HG03565 (cell line): ENCODE results near the gene TRIM37.

Source experiments
- ATAC-seq: cut with Tn5 transposase; IDR thresholded peaks from one replicate; pipeline ENCODE4 v1.9.1; 2021; ENCODE audit warnings: mild to moderate bottlenecking, moderate library complexity; ENCODE audit not compliant: unreplicated experiment

Gene TRIM37

GRCh38 chr17:58998871-58999270 lies 107.8 kb downstream of the TRIM37 start:
- no peak for ATAC-seq

DNA sequence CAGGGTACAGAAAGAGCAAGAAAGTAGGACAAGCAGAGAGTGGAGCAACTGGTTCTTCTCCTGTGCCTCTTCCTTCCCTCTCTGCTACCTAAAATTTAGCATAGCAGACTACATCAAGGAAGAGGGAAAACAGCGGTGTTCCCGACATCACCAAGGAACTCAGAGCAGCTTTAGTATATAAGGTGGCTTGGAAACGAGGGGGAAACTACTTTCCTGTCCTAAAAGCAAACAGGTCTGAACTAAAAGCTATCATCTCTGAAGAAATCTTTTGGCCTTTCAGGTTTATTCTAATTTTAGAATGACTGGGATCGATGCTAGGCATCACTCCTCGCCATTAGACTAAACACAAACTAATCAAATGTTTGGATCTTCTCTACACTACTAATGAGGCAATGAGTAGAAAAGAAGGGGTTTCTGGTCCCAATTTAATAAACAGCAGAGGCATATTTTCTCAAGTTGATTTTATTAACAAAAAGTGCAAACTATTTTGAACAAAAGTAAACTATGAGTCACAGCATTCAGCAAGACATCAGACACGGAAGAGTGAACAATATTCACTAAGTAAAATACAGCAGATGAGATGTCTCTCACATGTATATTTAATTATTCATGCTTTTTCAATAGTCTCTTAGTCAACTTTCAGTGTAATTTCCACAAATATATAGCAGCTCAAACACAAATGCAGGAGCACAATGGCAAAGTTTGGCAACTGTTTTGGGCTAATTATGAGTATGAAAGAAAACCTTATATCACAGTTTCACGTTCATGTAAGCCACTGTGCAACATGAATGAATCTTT lies 108.7 kb downstream of the TRIM37 start:
- ATAC-seq: no peak

GRCh38 chr17:58996968-58997367 lies 109.7 kb downstream of the TRIM37 start:
- no peak for ATAC-seq

DNA sequence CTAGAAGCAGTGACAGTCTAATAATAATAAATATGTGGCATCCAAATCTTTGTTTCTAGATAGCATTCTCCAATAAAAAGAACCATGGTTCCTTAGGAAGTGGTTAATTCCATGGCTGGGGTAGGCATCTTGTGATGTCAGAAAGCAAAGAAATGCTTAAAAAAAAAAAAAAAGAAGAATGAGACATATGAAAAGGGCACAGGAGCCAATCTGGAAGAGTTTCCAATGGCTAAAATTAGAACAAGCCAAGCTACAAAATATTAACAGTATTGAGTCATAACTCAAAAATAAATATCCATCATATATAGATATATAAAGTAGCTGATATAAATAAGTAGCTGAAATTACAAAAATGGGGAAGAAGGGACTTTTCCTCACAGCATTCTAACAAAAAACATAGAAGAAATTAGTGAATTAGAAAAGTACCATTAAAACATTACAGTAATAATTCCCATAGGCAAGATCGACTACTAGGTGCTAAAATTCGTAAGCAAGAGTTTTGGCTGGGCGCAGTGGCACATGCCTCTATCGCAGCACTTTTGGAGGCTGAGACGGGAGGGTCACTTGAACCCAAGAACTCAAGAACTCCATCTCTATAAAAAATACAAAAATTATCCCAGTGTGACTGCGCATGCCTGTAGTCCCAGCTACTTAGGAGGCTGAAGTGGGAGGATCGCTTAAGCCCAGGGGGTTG lies 111.3 kb downstream of the TRIM37 start:
- ATAC-seq: no peak

DNA sequence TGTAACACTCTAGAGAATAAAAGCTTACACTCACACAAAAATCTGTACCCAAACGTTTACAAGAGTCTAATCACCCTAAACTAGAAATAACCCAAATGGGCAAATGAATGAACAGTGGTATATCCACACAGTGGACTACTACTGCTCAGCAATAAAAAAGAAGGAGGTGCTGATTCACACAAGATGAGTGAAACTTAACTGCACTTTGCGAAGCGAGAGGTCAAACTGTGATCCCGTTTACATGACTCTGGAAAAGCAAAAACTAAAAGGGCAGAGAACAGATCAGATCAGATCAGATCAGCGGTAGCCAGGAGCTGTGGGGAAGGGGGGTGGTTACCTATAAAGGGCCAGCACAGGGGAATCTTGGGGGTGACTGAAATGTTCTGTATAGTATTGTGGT lies 113.4 kb downstream of the TRIM37 start:
- no peak for ATAC-seq

- peak; percentile 61 for ATAC-seq
Observed at GRCh38 chr17:58991718-58992331, 114.9 kb downstream of the TRIM37 start.

- ATAC-seq: no peak
Observed at GRCh38 chr17:58989629-58990028, 117.1 kb downstream of the TRIM37 start.

DNA sequence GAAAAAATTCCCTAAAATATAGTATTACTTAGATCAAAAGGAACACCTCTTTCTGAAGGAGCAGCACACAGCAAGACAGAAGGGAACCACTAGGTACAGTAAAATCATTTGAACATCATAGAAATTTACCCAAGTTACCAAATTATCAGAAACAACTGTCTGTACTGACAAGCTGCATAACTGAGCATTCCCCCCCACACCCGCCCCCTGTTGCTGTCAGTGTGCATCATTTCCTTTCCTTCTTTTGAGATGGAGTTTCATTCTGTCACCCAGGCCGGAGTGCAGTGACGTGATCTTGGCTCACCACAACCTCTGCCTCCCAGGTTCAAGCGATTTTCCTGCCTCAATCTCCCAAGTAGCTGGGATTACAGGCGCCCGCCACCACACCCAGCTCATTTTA lies 120.7 kb downstream of the TRIM37 start:
- no peak for ATAC-seq

- no peak for ATAC-seq
Observed at GRCh38 chr17:58985367-58985766, 121.3 kb downstream of the TRIM37 start.

DNA sequence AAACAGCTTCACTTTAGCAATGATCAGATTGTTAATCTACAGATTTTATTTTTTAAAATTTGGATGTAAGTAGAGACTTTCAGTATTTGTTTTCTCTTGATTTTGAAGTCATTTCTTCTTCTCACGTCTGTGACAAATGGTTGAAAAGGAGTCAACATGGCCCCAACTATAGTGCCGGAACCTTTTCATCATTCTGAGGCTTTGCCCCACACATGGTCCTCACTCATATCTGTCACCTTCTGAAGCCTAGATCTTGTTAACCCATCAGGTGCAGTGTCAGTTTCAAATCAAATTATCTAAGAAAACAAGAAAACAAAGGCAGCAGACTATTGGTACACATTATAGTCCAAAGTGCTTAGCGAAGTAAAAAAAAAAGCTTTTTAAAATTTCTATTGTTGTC lies 124.1 kb downstream of the TRIM37 start:
- ATAC-seq: no peak

GRCh38 chr17:58980706-58981481 lies 125.8 kb downstream of the TRIM37 start:
- ATAC-seq: no peak

GRCh38 chr17:58976541-58976940 lies 130.1 kb downstream of the TRIM37 start:
- no peak for ATAC-seq

DNA sequence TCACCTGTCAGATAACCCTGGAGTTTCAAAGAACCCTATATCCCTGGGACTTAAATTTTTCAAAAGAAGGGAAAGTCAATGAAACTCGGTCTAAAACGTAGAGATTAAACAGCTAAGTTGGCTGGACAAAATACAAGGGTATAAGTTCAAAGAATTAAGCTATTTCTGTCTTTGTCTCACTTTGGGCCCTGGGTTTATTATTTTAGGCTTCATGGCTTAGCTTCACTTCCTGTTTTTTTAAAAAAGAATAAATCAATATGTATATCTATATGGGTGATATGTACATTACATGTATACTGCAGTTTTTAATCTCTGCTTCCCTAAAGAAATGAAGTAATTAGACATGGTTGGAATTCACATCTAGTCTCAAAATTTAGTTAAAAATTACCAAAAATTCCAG lies 132.3 kb downstream of the TRIM37 start:
- no peak for ATAC-seq

GRCh38 chr17:58970609-58971450 lies 135.8 kb downstream of the TRIM37 start:
- ATAC-seq: no peak

DNA sequence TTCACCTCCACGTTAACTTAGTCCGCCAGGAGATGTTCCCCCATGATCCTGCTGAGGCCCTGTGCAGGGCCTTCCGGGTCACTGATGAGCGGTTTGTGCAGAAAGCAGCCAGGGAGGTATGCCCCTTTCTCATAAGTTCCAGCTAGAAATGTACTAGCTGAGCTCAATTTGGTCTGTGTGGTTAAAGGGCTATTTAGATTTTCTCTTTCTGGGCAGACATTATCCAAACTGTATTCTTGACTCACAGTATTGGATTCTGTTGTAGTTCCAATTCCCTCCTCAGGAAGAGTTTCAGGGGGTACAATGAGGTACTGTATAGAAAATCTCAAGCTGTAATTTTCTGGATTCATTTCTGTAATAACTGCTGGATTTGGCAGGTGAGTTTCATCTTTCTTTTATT lies 137.1 kb downstream of the TRIM37 start:
- no peak for ATAC-seq

GRCh38 chr17:58969156-58969555 lies 137.5 kb downstream of the TRIM37 start:
- ATAC-seq: no peak

DNA sequence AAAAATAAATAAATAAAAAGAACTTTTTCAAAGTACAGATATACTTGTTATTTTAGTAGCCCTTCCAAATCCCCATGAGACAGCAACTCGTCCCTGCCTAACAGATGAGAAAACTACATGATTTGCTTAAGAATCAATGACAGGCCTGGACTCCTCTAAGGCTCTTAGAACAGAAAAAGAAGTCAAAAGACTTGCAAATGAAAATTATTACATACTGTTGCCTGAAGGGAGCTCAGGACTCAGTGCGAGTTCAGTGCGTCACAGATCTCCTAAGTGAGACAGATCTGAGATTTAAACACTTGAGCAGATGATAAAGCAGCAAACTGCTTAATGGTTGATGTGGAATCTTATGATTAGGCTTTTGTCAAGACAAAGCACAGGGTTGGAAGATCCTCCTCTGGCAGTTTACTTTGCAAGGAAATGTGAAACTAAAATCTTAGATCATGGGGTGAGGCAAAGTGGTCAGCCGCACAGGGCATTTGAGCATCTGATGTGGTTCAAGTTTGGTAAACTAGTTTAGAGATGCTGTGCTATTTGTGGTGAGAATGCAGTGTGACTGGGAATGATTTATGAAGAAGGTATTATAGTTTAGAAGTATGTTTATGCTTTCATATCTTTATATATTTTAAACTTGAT lies 138.1 kb downstream of the TRIM37 start:
- ATAC-seq: no peak

DNA sequence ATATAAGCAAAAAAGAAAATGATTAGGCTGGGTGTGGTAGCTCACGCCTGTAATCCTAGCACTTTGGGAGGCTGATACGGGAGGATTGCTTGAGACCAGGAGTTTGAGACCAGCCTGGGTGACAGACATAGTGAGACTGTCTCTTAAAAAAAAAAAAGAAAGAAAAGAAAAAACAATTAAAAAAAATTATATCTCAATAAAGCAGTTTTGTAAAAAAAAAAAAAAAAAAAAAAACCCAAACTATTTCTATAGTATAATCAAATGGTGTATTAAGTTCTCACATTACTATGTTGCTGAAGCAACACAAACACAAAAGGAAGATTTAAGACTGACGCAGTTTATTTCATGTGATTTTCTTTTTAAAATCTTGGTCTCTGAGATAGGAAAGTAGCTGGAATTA lies 140.5 kb downstream of the TRIM37 start:
- no peak for ATAC-seq

DNA sequence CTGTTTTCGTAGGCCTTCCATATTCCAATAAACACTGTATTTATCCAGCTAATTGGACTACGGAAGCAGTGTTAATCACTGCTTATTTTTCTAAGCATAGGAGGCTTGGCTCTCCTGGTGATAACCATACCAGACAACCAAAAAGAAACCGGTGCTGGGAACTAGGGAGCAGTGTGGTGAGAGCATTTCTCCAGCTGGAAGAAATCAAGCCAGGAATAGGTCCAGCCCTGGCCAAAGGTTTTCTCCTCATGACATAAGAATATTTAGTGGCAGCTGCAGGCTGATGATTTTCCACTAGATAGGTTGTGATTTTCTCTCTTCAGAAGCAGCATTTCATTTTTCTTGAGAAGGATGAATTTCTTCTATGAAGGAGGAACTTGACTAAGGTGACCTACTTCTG lies 141.5 kb downstream of the TRIM37 start:
- ATAC-seq: no peak

DNA sequence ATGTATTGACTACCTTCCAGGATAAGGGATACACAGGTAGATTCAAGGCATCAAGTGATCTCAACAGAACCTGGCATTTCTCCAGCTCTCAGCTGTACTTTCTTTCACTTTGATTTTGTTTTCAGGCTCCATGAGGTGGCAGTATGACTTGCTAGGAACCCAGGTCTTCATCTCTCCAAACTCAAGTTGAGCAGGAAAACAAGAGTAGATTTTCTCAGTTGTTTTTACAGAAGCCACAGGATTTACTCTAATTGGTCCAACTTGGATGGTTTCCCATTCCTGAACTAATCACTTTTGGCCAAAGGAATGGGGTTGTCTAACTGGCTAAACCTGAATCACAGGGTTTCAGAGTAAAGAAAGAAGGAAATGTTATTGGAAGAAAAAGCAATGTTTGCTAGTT lies 146.6 kb downstream of the TRIM37 start:
- no peak for ATAC-seq
